Astrocyte of the spinal cord (primary cell): ENCODE measurements around the gene FRS2.

Experiments
- DNase-seq: peaks from one replicate; pipeline ENCODE4 v3.0.0; 2011; ENCODE audit warnings: low read depth, low spot score
- H3K4me3 ChIP-seq: 2 replicates; pipeline ENCODE4 v1.5.1; 2011; ENCODE audit warnings: low read depth, mild to moderate bottlenecking, low read length, moderate library complexity
- CTCF ChIP-seq: IDR thresholded peaks from 2 replicates; pipeline ENCODE4 v1.5.1; 2012; ENCODE audit warnings: low read depth, mild to moderate bottlenecking, low read length, inconsistent platforms
- in situ Hi-C: cut with HindIII; loops from 2 replicates; pipeline ENCODE4 v1.10.0; 2017; ENCODE audit warnings: low sequenced_read_pairs

Gene FRS2

DNA sequence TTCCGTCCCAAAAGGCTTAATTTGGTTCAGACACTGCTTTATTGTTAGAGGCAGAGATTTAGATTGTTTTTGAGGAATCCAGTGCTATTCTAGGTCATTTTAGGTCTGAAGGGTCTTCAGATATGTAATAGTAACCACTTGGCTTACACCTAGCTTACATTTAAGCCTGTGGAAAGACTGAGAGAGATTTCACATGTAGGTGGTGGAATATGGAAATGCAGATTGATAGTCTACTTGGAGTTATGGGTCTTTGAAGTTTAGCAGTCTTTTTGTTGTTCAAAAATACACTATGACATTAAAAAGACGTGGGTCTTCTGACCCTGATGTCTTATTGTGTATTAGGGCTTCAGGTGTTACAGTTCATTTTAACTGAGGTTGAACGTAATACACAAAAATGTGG is 63.7 kb downstream of the FRS2 start:
- H3K4me3 ChIP-seq: no peak overlapping the region
- no peak for TF ChIP-seq CTCF
- in situ Hi-C loops: no loop called here
- DNase-seq: peak; percentile 30

DNA sequence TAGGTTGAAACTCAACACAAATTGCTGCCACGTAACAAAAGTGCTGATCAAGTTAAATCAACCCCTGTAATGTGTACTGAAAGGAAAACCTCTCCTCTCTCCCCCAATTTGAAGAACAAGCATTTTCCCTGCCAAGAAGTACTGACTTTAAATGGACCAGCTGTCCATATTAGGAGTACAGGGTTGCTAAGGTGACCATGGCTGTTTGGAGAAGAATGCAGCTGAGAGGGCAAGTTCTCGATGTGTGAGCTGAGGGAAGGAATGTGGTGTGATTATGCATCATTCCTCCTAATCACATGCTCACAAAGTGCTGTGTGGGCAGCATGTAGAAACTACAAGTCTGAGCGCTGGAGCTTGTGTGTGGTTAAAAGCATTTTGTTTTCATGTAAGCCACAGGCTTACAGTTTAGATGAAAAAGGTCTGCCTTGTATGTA is 64.2 kb downstream of the FRS2 start:
- in situ Hi-C loops: no loop called here
- DNase-seq: peak; percentile 99
- no peak for TF ChIP-seq CTCF
- no peak overlapping the region for H3K4me3 ChIP-seq

GRCh38 chr12:69540987-69541386 is 70.8 kb downstream of the FRS2 start:
- no peak overlapping the region for H3K4me3 ChIP-seq
- peak; percentile 73 for DNase-seq
- no peak for TF ChIP-seq CTCF
- in situ Hi-C loops: no loop called here

DNA sequence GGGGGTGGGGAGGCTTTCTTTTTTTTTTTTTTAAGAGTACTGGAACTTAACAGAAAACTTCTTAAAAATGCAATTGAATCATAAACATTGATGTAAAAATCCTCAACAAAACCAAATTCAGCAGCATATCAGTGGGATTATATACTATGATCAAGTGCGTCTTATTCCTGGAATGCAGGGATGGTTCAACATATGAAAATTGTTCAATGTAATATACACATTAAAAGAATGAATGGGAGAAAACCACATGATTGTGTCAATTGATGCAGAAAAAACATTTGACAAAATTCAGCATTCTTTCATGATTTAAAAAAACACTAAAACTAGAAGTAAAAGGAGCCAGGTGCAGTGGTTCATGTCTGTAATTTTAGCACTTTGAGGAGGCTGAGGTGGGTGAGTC is 73.9 kb downstream of the FRS2 start:
- DNase-seq: no peak
- no peak for TF ChIP-seq CTCF
- H3K4me3 ChIP-seq: no peak overlapping the region
- in situ Hi-C loops: no loop called here

- H3K4me3 ChIP-seq: no peak overlapping the region
- no peak for DNase-seq
- no peak for TF ChIP-seq CTCF
- in situ Hi-C loops: no loop called here
Observed at GRCh38 chr12:69545081-69545480, 74.9 kb downstream of the FRS2 start.

DNA sequence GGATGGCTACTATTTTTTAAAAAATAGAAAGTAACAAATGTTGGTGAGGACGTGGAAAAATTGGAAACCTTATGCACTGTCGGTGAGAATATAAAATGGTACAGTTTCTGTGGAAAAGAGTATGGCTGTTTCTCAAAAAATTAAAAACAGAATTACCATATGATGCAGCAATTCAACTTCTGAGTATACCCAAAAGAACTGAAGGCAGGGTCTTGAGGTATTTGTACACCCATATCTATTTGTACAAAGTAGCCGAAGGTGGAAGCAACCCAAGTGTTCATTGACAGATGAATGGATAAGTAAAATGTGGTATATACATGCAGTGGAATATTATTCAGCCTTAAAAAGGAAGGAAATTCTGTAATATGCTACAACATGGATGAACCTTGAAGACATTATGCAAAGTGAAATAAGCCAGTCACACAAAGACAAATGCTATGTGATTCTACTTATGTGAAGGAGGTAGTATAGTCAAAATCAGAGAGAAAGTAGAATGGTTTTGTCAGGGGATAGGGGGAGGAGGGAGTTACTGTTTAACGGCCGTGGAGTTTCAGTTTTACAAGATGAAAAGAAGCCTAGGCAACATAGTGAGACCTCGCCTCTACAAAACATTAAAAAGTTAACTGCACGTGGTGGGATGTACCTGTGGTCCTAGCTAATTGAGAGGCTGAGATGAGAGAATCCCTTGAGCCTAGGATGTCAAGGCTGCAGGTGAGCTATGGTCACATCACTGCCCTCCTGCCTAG is 76.7 kb downstream of the FRS2 start:
- no peak overlapping the region for H3K4me3 ChIP-seq
- in situ Hi-C loops: no loop called here
- no peak for TF ChIP-seq CTCF
- no peak for DNase-seq
